ENCODE data around the gene STEAP3.

DNA sequence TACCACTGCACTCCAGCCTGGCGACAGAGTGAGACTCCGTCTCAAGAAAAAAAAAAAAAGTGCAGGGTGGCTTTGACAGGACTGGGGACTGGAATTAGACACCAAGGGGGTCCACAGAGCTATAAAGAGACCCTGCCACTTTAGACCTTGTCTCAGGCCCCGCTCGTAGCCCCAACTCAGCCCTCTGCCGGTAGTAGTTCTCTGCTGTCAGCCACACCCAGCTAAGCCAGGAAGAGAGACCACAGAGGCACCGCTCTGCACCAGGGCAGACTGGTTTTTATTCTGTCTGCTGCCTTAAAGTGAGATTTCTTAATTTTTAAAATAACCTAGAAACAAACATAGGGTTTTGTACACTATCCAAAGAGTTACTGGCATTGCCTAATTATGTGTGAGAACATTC is 66.0 kb downstream of the STEAP3 start:
- no peak for TF ChIP-seq POLR2A (IDR thresholded peaks at IDR 0.05)
- TF ChIP-seq, protein P1, sequence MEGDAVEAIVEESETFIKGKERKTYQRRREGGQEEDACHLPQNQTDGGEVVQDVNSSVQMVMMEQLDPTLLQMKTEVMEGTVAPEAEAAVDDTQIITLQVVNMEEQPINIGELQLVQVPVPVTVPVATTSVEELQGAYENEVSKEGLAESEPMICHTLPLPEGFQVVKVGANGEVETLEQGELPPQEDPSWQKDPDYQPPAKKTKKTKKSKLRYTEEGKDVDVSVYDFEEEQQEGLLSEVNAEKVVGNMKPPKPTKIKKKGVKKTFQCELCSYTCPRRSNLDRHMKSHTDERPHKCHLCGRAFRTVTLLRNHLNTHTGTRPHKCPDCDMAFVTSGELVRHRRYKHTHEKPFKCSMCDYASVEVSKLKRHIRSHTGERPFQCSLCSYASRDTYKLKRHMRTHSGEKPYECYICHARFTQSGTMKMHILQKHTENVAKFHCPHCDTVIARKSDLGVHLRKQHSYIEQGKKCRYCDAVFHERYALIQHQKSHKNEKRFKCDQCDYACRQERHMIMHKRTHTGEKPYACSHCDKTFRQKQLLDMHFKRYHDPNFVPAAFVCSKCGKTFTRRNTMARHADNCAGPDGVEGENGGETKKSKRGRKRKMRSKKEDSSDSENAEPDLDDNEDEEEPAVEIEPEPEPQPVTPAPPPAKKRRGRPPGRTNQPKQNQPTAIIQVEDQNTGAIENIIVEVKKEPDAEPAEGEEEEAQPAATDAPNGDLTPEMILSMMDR (IDR thresholded peaks at IDR 0.05) = no peak
